ENCODE results near the gene CFAP65.
A peak's percentile ranks its signal among the peaks of the same experiment; 100 is the strongest.

The CFAP65 gene

GRCh38 chr2:219059725-219060682 lies 18.7 kb upstream of the CFAP65 start:
- Histone ChIP-seq H3K27ac (ENCODE audit: low read depth, low read length) (no peak overlapping the region), H3K9ac (ENCODE audit: low read length) (no peak overlapping the region), H3K4me1 (ENCODE audit: insufficient read depth, low read length) (peaks cover 26% of the 10 kb centered on the region), H3K9me3 (ENCODE audit: low read length) (no peaks in the 10 kb centered on the region), H3K4me3 (ENCODE audit: low read depth in 1 of 2, low read length in 2 of 2) (no peak overlapping the region), H3K36me3 (ENCODE audit: insufficient read depth, low read length) (no peaks in the 10 kb centered on the region), H3K27me3 (ENCODE audit: control insufficient read depth in 1 of 2, insufficient read depth in 2 of 2, low read length in 2 of 2) (peaks cover 53 to 82% of the 10 kb centered on the region in 2 donors)

DNA sequence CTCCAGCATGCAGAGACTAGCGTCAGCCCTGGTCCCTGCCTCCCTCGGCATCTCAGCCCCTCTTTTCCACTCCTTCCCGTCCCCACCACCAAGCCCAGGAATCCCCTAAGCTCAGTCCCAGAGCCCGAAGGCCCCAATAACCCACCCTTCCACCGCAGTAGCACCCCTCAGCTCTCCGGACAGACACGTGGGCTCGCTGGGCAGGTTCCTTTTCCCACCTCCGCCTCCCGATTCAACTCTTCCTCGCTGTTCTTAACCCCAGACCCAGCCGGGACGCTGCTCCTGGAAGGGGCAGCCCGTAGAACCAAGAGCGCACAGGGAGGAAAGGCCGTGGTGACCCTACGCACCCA lies 18.0 kb upstream of the CFAP65 start:
- H3K9ac ChIP-seq (ENCODE audit: low read length): no peak overlapping the region

GRCh38 chr2:219058541-219059374 lies 17.4 kb upstream of the CFAP65 start:
- H3K9me3 ChIP-seq (ENCODE audit: low read length): no peaks in the 10 kb centered on the region
- peaks cover 53 to 86% of the 10 kb centered on the region in 2 donors for H3K27me3 ChIP-seq (ENCODE audit: control insufficient read depth in 1 of 2, insufficient read depth in 2 of 2, low read length in 2 of 2)
- no peak overlapping the region for H3K4me3 ChIP-seq (ENCODE audit: low read depth in 1 of 2, low read length in 2 of 2)
- H3K36me3 ChIP-seq (ENCODE audit: insufficient read depth, low read length): no peaks in the 10 kb centered on the region
- H3K4me1 ChIP-seq (ENCODE audit: insufficient read depth, low read length): peaks cover 26% of the 10 kb centered on the region
- H3K9ac ChIP-seq (ENCODE audit: low read length): no peak overlapping the region
- H3K27ac ChIP-seq (ENCODE audit: low read depth, low read length): no peak overlapping the region

More for the DNA sequence above, 18.0 kb upstream of the CFAP65 start:
- Histone ChIP-seq H3K4me1 (ENCODE audit: insufficient read depth, low read length) (peaks cover 26% of the 10 kb centered on the region), H3K27me3 (ENCODE audit: control insufficient read depth in 1 of 2, insufficient read depth in 2 of 2, low read length in 2 of 2) (peaks cover 53 to 87% of the 10 kb centered on the region in 2 donors), H3K4me3 (ENCODE audit: low read depth in 1 of 2, low read length in 2 of 2) (no peak overlapping the region), H3K36me3 (ENCODE audit: insufficient read depth, low read length) (no peaks in the 10 kb centered on the region), H3K27ac (ENCODE audit: low read depth, low read length) (no peak overlapping the region), H3K9me3 (ENCODE audit: low read length) (no peaks in the 10 kb centered on the region)

GRCh38 chr2:219057709-219058540 lies 16.6 kb upstream of the CFAP65 start:
- Histone ChIP-seq H3K9ac (ENCODE audit: low read length) (no peak overlapping the region), H3K36me3 (ENCODE audit: insufficient read depth, low read length) (no peaks in the 10 kb centered on the region), H3K27me3 (ENCODE audit: control insufficient read depth in 1 of 2, insufficient read depth in 2 of 2, low read length in 2 of 2) (peaks cover 53 to 78% of the 10 kb centered on the region in 2 donors), H3K9me3 (ENCODE audit: low read length) (no peaks in the 10 kb centered on the region), H3K4me1 (ENCODE audit: insufficient read depth, low read length) (peaks cover 26% of the 10 kb centered on the region), H3K27ac (ENCODE audit: low read depth, low read length) (no peak overlapping the region), H3K4me3 (ENCODE audit: low read depth in 1 of 2, low read length in 2 of 2) (peak overlapping the region in 1 of 2 donors; percentile 14)

- H3K9me3 ChIP-seq (ENCODE audit: low read length): no peaks in the 10 kb centered on the region
- peaks cover 46 to 70% of the 10 kb centered on the region in 2 donors for H3K27me3 ChIP-seq (ENCODE audit: control insufficient read depth in 1 of 2, insufficient read depth in 2 of 2, low read length in 2 of 2)
- H3K9ac ChIP-seq (ENCODE audit: low read length): no peak overlapping the region
- peaks cover 26% of the 10 kb centered on the region for H3K4me1 ChIP-seq (ENCODE audit: insufficient read depth, low read length)
- H3K27ac ChIP-seq (ENCODE audit: low read depth, low read length): no peak overlapping the region
- H3K4me3 ChIP-seq (ENCODE audit: low read depth in 1 of 2, low read length in 2 of 2): peak overlapping the region in 1 of 2 donors; percentile 14
- no peaks in the 10 kb centered on the region for H3K36me3 ChIP-seq (ENCODE audit: insufficient read depth, low read length)
Observed at GRCh38 chr2:219056896-219057708, 15.8 kb upstream of the CFAP65 start.

- Histone ChIP-seq H3K9ac (ENCODE audit: low read length) (no peak overlapping the region), H3K4me3 (ENCODE audit: low read depth in 1 of 2, low read length in 2 of 2) (no peak overlapping the region), H3K9me3 (ENCODE audit: low read length) (no peaks in the 10 kb centered on the region), H3K4me1 (ENCODE audit: insufficient read depth, low read length) (peaks cover 26% of the 10 kb centered on the region), H3K27me3 (ENCODE audit: control insufficient read depth in 1 of 2, insufficient read depth in 2 of 2, low read length in 2 of 2) (peaks cover 38 to 65% of the 10 kb centered on the region in 2 donors), H3K27ac (ENCODE audit: low read depth, low read length) (no peak overlapping the region), H3K36me3 (ENCODE audit: insufficient read depth, low read length) (no peaks in the 10 kb centered on the region)
Observed at GRCh38 chr2:219056176-219056895, 15.0 kb upstream of the CFAP65 start.

DNA sequence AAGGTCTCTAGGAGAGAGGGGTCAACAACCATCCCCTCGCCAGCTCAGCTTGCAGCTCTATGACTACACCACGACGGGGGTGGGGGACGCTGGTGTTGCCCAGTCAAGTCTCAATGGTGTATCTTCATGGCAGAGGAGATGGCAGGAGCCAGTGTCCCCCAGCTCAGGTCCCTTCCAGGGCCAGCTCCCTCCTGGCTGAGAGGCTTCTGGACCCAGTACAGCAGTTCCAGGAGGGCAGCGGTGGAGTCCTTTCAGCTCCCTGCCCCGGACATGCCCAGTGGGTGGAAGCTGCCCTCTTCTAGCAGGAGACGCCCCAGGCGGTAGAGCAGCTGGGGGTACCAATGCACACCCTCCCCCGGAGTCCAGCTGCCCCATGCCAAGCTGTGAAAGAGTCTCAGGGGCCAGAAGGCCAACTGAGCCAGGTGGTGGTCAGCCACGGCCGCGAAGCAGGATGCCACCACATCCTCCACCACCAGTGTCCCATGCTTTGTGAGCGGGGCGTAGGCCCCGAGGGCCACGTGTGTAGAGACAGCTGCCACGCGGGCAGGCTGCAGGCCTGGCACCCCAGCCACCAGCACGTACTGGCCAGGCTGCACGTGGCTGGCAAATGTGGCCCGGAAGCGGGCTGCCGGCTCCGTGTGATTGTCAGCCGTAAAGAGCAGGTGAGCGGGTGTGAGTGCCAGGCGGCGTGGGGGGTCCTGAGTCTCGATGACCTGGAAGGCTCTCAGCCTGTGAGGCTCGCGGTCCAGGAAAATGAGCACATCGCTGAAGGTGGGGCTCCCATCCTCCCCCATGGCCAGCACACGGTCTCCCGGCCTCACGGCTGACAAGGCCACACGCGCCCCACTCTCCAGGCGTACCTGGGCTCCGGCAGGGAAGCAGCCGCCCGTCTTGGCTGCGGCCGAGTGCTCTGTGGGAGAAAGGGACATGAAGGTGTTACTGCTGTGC lies 13.9 kb upstream of the CFAP65 start:
- Histone ChIP-seq H3K9me3 (ENCODE audit: low read length) (no peaks in the 10 kb centered on the region), H3K4me1 (ENCODE audit: insufficient read depth, low read length) (peaks cover 26% of the 10 kb centered on the region), H3K4me3 (ENCODE audit: low read depth in 1 of 2, low read length in 2 of 2) (no peak overlapping the region), H3K27ac (ENCODE audit: low read depth, low read length) (no peak overlapping the region), H3K27me3 (ENCODE audit: control insufficient read depth in 1 of 2, insufficient read depth in 2 of 2, low read length in 2 of 2) (peaks cover 34 to 57% of the 10 kb centered on the region in 2 donors), H3K36me3 (ENCODE audit: insufficient read depth, low read length) (no peaks in the 10 kb centered on the region), H3K9ac (ENCODE audit: low read length) (no peak overlapping the region)

- Histone ChIP-seq H3K27me3 (ENCODE audit: control insufficient read depth in 1 of 2, insufficient read depth in 2 of 2, low read length in 2 of 2) (peaks cover 0 to 17% of the 10 kb centered on the region in 2 donors), H3K27ac (ENCODE audit: low read depth, low read length) (no peak overlapping the region)
Observed at GRCh38 chr2:219049282-219049681, 8.0 kb upstream of the CFAP65 start.

GRCh38 chr2:219045937-219046550 lies 4.7 kb upstream of the CFAP65 start:
- Histone ChIP-seq H3K9ac (ENCODE audit: low read length) (no peak overlapping the region), H3K27me3 (ENCODE audit: control insufficient read depth in 1 of 2, insufficient read depth in 2 of 2, low read length in 2 of 2) (peaks cover 6 to 31% of the 10 kb centered on the region in 2 donors), H3K36me3 (ENCODE audit: insufficient read depth, low read length) (no peaks in the 10 kb centered on the region), H3K27ac (ENCODE audit: low read depth, low read length) (no peak overlapping the region), H3K4me1 (ENCODE audit: insufficient read depth, low read length) (no peaks in the 10 kb centered on the region), H3K9me3 (ENCODE audit: low read length) (no peaks in the 10 kb centered on the region), H3K4me3 (ENCODE audit: low read depth in 1 of 2, low read length in 2 of 2) (no peak overlapping the region)

More at GRCh38 chr2:219049282-219049681, 8.0 kb upstream of the CFAP65 start:
- Histone ChIP-seq H3K4me3 (ENCODE audit: low read depth in 1 of 2, low read length in 2 of 2) (no peak overlapping the region), H3K9ac (ENCODE audit: low read length) (no peak overlapping the region), H3K9me3 (ENCODE audit: low read length) (no peaks in the 10 kb centered on the region), H3K36me3 (ENCODE audit: insufficient read depth, low read length) (no peaks in the 10 kb centered on the region), H3K4me1 (ENCODE audit: insufficient read depth, low read length) (no peaks in the 10 kb centered on the region)
